HCT116 (cell line): Measurements from ENCODE around the gene PRKG2. TPM values are rescaled to one million over a fixed set of nuclear protein-coding genes. Genes with fewer than 3 reads are reported as not detected.
A peak's percentile ranks its signal among the peaks of the same experiment; 100 is the strongest.

Experiments used
- ATAC-seq: fragments of 200-7000 bp; cut with Tn5 transposase; 2 replicates; pipeline ENCODE4 v1.9.1; 2020; ENCODE audit warnings: mild to moderate bottlenecking, moderate library complexity
- BruUV-seq: library from RNA; stranded (reverse); fragments of 400-500 nt; replicated peaks from 2 replicates; lab custom pipeline; 2021; lab: Mats Ljungman, UMichigan
- CTCF ChIA-PET: fragments of 300-600 bp; sonication (Branson Sonifier 250); formaldehyde crosslinking; loops from one replicate; lab custom pipeline; 2021; ENCODE audit warnings: antibody characterized with exemption; lab: Charles Lee
- POLR2A ChIA-PET: fragments of 300-600, 350-600 bp; sonication (Branson Sonifier 250); formaldehyde crosslinking; loops from one replicate; lab custom pipeline; 2021; ENCODE audit warnings: antibody characterized with exemption; lab: Charles Lee
- RAD21 ChIA-PET, 2 experiments: fragments of 300-600 bp; sonication (Branson Sonifier 250); formaldehyde crosslinking; loops; one replicate each; lab custom pipeline; 2023; ENCODE audit warnings: low total read pairs in 2 of 2; ENCODE audit not compliant: uncharacterized antibody in 2 of 2, unreplicated experiment in 2 of 2, low non-redundant PET in 1 of 2; lab: Charles Lee
- DNase-seq: peaks from one replicate; pipeline ENCODE4 v3.0.0-alpha.2; 2010; ENCODE audit warnings: low read depth, low spot score
- H2AFZ ChIP-seq: fragments of 200-600 bp; shearing (Covaris generic), sonication (generic); 2 replicates; pipeline ENCODE4 v1.6.1; 2017; ENCODE audit warnings: low read depth, mixed run types, mixed read lengths, antibody characterized with exemption, low read length; ENCODE audit not compliant: poor library complexity, severe bottlenecking
- H3K27ac ChIP-seq: 2 replicates; pipeline ENCODE4 v1.5.1; 2012; ENCODE audit warnings: low read depth, low read length
- H3K27me3 ChIP-seq: fragments of 200-600 bp; sonication (generic); 2 replicates; pipeline ENCODE4 v1.6.1; 2016; ENCODE audit warnings: mixed run types, low read length, mixed read lengths; ENCODE audit not compliant: insufficient read depth
- H3K36me3 ChIP-seq, 2 experiments: fragments of 200-500 bp in 1 of 2; fragments of 200-600 bp in 1 of 2; sonication (Bioruptor generic) in 1 of 2; sonication (generic) in 1 of 2; 2 replicates each; pipeline versions ENCODE4 v1.5.1 to v1.6.1; 2014 to 2016; ENCODE audit warnings: low read length in 2 of 2, inconsistent platforms in 1 of 2, mixed read lengths in 1 of 2, mixed run types in 1 of 2; ENCODE audit not compliant: insufficient read depth in 2 of 2, control insufficient read depth in 1 of 2
- H3K4me1 ChIP-seq, 2 experiments: fragments of 200-600 bp in 1 of 2; sonication (generic) in 1 of 2; 2 replicates each; pipeline versions ENCODE4 v1.5.1 to v1.6.1; 2012 to 2017; ENCODE audit warnings: low read length in 2 of 2, inconsistent platforms in 1 of 2, mild to moderate bottlenecking in 1 of 2, mixed read lengths in 1 of 2, mixed run types in 1 of 2, moderate library complexity in 1 of 2; ENCODE audit not compliant: insufficient read depth in 2 of 2, control insufficient read depth in 1 of 2
- H3K4me2 ChIP-seq: fragments of 200-600 bp; sonication (generic); 2 replicates; pipeline ENCODE4 v1.6.1; 2017; ENCODE audit warnings: mixed run types, low read length, mixed read lengths
- H3K4me3 ChIP-seq, 2 experiments: fragments of 200-600 bp in 1 of 2; sonication (generic) in 1 of 2; replicated peaks in 1 of 2; 2 replicates each; pipeline ENCODE4 v1.5.1; 2011 to 2016; ENCODE audit warnings: low read length in 2 of 2, control low read depth in 1 of 2, low read depth in 1 of 2, mild to moderate bottlenecking in 1 of 2, mixed read lengths in 1 of 2, mixed run types in 1 of 2
- H3K79me2 ChIP-seq: fragments of 200-600 bp; sonication (generic); 2 replicates; pipeline ENCODE4 v1.6.1; 2017; ENCODE audit warnings: mild to moderate bottlenecking, mixed run types, low read length, moderate library complexity, mixed read lengths; ENCODE audit not compliant: insufficient read depth
- H3K9ac ChIP-seq: fragments of 200-600 bp; sonication (generic); 2 replicates; pipeline ENCODE4 v1.6.1; 2016; ENCODE audit warnings: low read length, mixed read lengths
- H3K9me2 ChIP-seq: fragments of 200-600 bp; sonication (generic), shearing (Covaris generic); 2 replicates; pipeline ENCODE4 v1.6.1; 2017; ENCODE audit warnings: mixed run types, mild to moderate bottlenecking, moderate library complexity; ENCODE audit not compliant: insufficient read depth
- H3K9me3 ChIP-seq, 2 experiments: fragments of 200-500 bp in 1 of 2; fragments of 200-600 bp in 1 of 2; sonication (Bioruptor generic) in 1 of 2; sonication (generic) in 1 of 2; 2 replicates each; pipeline ENCODE4 v1.6.1; 2014 to 2017; ENCODE audit warnings: low read length in 2 of 2, mixed read lengths in 2 of 2, inconsistent platforms in 1 of 2, low read depth in 1 of 2, mild to moderate bottlenecking in 1 of 2, mixed run types in 1 of 2, moderate library complexity in 1 of 2; ENCODE audit not compliant: control insufficient read depth in 1 of 2, insufficient read depth in 1 of 2
- H4K20me1 ChIP-seq: fragments of 200-600 bp; sonication (generic), shearing (Covaris generic); 2 replicates; pipeline ENCODE4 v1.6.1; 2017; ENCODE audit warnings: mixed run types, mild to moderate bottlenecking, moderate library complexity; ENCODE audit not compliant: insufficient read depth
- CEBPB ChIP-seq: IDR thresholded peaks from 2 replicates; pipeline ENCODE4 v1.6.1; 2012; ENCODE audit warnings: low read depth
- EZH2phosphoT487 ChIP-seq: fragments of 200-600 bp; IDR thresholded peaks from 2 replicates; pipeline ENCODE4 v1.6.1; 2018; ENCODE audit warnings: antibody characterized with exemption, borderline replicate concordance
- POLR2A ChIP-seq: IDR thresholded peaks from 2 replicates; pipeline ENCODE4 v1.7.0; 2011; ENCODE audit warnings: borderline replicate concordance; ENCODE audit not compliant: insufficient read depth, insufficient read length; ENCODE audit errors: extremely low read depth
- RAD21 ChIP-seq: IDR thresholded peaks from 2 replicates; pipeline ENCODE4 v1.6.1; 2012; ENCODE audit warnings: low read depth, mild to moderate bottlenecking
- SP1 ChIP-seq: IDR thresholded peaks from 2 replicates; pipeline ENCODE4 v1.6.1; 2012; ENCODE audit warnings: low read depth
- intact Hi-C: fragments of 100-400 bp; cut with micrococcal nuclease; formaldehyde crosslinking; loops from 2 replicates; pipeline ENCODE4 v1.10.0; 2022
- total RNA-seq: library from RNA; stranded (reverse); gene quantifications from one replicate; pipeline ENCODE4 v1.2.1, GENCODE V29; 2021; ENCODE audit not compliant: unreplicated experiment
- TF ChIP-seq, protein P1 (sequence below), 3 experiments: fragments of 200-600 bp in 1 of 3; sonication (generic) in 1 of 3; IDR thresholded peaks in 2 of 3; conservative IDR thresholded peaks in 1 of 3; 2 replicates each; pipeline ENCODE4 v1.5.1; 2012 to 2017; ENCODE audit warnings: low read depth in 2 of 3, low read length in 2 of 3, antibody characterized with exemption in 1 of 3, borderline replicate concordance in 1 of 3, control low read depth in 1 of 3, mild to moderate bottlenecking in 1 of 3, mixed read lengths in 1 of 3, mixed run types in 1 of 3, moderate library complexity in 1 of 3; ENCODE audit not compliant: insufficient read depth in 1 of 3

The PRKG2 gene
- total RNA-seq, 1 experiment from 2014 or later, result 2.1 TPM

DNA sequence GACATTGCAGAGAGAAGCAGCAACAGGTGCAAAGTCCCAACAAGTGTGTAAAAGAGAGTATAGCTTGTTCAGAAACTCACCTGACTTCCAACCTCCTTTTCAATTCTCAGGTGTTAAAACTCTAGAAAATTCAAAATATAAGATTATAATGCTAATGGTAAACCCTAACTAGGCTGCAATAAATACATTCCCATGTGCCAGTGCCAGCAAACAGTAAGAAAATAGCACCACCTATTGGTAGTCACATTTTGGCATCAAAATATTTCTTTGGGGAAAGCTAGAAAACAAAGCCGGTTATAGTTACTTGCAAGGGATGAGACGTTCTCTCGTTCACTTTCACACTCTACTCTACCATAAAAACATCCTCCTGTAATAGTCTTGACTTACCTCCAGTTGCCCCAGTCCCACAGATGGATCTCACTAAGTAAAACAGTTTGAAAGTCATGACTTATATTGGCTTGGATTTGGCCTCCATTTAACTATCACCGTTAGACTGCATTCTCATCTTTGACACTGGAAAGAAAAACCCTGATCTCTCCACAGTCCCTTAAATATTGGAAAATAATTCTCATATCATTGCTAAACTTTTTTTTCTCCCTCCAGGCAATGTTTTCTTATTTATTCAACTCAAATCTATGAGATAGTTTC is 174.9 kb downstream of the PRKG2 start:
- ATAC-seq, result peak; percentile 57
- TF ChIP-seq SP1 (no peak), POLR2A (no peak), CEBPB (no peak), RAD21 (peak; percentile 71)
- TF ChIP-seq, protein P1, sequence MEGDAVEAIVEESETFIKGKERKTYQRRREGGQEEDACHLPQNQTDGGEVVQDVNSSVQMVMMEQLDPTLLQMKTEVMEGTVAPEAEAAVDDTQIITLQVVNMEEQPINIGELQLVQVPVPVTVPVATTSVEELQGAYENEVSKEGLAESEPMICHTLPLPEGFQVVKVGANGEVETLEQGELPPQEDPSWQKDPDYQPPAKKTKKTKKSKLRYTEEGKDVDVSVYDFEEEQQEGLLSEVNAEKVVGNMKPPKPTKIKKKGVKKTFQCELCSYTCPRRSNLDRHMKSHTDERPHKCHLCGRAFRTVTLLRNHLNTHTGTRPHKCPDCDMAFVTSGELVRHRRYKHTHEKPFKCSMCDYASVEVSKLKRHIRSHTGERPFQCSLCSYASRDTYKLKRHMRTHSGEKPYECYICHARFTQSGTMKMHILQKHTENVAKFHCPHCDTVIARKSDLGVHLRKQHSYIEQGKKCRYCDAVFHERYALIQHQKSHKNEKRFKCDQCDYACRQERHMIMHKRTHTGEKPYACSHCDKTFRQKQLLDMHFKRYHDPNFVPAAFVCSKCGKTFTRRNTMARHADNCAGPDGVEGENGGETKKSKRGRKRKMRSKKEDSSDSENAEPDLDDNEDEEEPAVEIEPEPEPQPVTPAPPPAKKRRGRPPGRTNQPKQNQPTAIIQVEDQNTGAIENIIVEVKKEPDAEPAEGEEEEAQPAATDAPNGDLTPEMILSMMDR (IDR thresholded peaks at IDR 0.05 in 2 of 3, conservative IDR thresholded peaks at IDR 0.05 in 1 of 3; ENCODE audit: borderline replicate concordance in 1 of 3, insufficient read depth in 1 of 3, low read depth in 2 of 3, low read length in 2 of 3), result peak; percentile 53 to 76 (median 65); a peak in 5 of 6 replicates
- POLR2A ChIA-PET, result no interaction called here

DNA sequence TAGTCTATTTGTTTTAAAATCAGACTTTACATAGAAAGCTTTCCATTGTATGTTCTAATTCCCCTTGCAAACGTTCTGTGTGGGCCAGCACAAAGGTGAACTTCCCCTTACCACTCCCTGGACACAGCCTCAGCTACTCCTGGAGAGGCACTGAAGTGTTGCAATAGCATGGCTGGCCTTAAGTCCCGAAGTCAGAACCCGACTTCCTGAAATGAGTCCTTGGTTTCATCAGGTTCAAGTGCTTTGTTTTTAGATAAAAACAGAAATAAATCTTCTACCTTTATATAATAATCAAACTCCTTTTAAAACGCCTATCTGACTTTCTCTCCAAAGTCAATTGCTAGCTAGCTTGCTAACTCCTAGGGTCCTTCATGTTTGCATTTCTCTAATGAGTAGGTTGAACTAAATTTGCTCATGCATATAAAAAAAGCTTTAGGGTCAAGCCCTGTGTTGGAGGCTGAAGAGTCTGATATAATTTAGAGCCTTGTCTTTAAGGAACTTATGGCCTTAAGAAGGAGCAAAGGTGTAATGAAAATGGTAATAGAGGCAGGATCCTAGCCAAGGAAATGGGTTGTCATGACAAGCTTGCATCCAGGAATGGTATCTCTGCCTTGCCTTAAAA is 175.6 kb downstream of the PRKG2 start:
- H3K27ac ChIP-seq, result no peak overlapping the region
- intact Hi-C loops, result no loop called here
- peaks cover 44% of the 10 kb centered on the region for H3K27me3 ChIP-seq
- H3K9ac ChIP-seq, result no peak overlapping the region
- H3K4me1 ChIP-seq, result no peaks in the 10 kb centered on the region
- H2AFZ ChIP-seq, result no peak overlapping the region
- CTCF ChIA-PET, result interaction anchor here (1.0 to 1.5 kb wide), 5 partner anchors 13 to 677 kb away, joined by 3 to 10 read pairs (median 3); no protein-coding TSS in a partner anchor
- DNase-seq, result no peak
- no peak overlapping the region for H3K4me3 ChIP-seq
- no peaks in the 10 kb centered on the region; the same call in 1 of the 2 replicates for H4K20me1 ChIP-seq
- ATAC-seq, result no peak
- no peak overlapping the region for H3K4me2 ChIP-seq
- no peaks in the 10 kb centered on the region for H3K9me2 ChIP-seq
- no TSS peak for BruUV-seq
- no peaks in the 10 kb centered on the region for H3K36me3 ChIP-seq
- TF ChIP-seq POLR2A, result no peak
- no peak for TF ChIP-seq EZH2phosphoT487
- TF ChIP-seq CEBPB, result no peak
- TF ChIP-seq, all 23 proteins: peak for 0
- ChIA-PET RAD21 (no interaction called here), POLR2A (no interaction called here)
- H3K9me3 ChIP-seq, result no peaks in the 10 kb centered on the region
- H3K79me2 ChIP-seq, result no peaks in the 10 kb centered on the region

More for the DNA sequence above, 174.9 kb downstream of the PRKG2 start:
- DNase-seq, result no peak
- no peak overlapping the region for H3K4me2 ChIP-seq
- H3K36me3 ChIP-seq, result no peaks in the 10 kb centered on the region
- H4K20me1 ChIP-seq, result no peaks in the 10 kb centered on the region; the same call in 1 of the 2 replicates
- intact Hi-C loops, result loop anchor here (2.0 kb wide), 1 partner anchor 421 kb away; no protein-coding TSS in a partner anchor
- no TSS peak for BruUV-seq
- no peak overlapping the region for H3K4me3 ChIP-seq
- no peaks in the 10 kb centered on the region for H3K79me2 ChIP-seq
- no peak overlapping the region for H3K27ac ChIP-seq
- peaks cover 45% of the 10 kb centered on the region for H3K27me3 ChIP-seq
- H3K4me1 ChIP-seq, result no peaks in the 10 kb centered on the region
- no peaks in the 10 kb centered on the region for H3K9me3 ChIP-seq
- H3K9me2 ChIP-seq, result no peaks in the 10 kb centered on the region
- CTCF ChIA-PET, result interaction anchor here (0.7 to 1.5 kb wide), 8 partner anchors 9 to 678 kb away, joined by 3 to 10 read pairs (median 3); no protein-coding TSS in a partner anchor
- RAD21 ChIA-PET, result no interaction called here
- no peak overlapping the region for H3K9ac ChIP-seq
- H2AFZ ChIP-seq, result no peak overlapping the region
